MG63 (cell line): Measurements from ENCODE around the gene TMED10. TPM values are rescaled to one million over a fixed set of nuclear protein-coding genes. Genes with fewer than 3 reads are reported as not detected.
"Not testable (repeated sequence)": the region's sequence is repeated elsewhere in the genome, so short reads cannot be mapped to it uniquely, and the experiment has no call there.

ENCODE experiments used
- DNase-seq: peaks from one replicate; pipeline ENCODE4 v3.0.0-alpha.2; 2020
- H3K27me3 ChIP-seq: fragments of 250-450 bp; sonication (Bioruptor Pico); 2 replicates; pipeline ENCODE4 v1.5.1; 2020; ENCODE audit warnings: mild to moderate bottlenecking, moderate library complexity
- H3K36me3 ChIP-seq: fragments of 250-450 bp; sonication (Bioruptor Pico); 2 replicates; pipeline ENCODE4 v1.5.1; 2020; ENCODE audit warnings: mild to moderate bottlenecking, moderate library complexity
- H3K4me3 ChIP-seq: fragments of 250-450 bp; sonication (Bioruptor Pico); 2 replicates; pipeline ENCODE4 v1.5.1; 2020; ENCODE audit warnings: mild to moderate bottlenecking, moderate library complexity
- H3K9me3 ChIP-seq: fragments of 250-450 bp; sonication (Bioruptor Pico); 2 replicates; pipeline ENCODE4 v1.5.1; 2020; ENCODE audit warnings: mild to moderate bottlenecking, moderate library complexity
- total RNA-seq: library from RNA; depleted of rRNA; stranded (reverse); fragments of >200 nt; shearing (Covaris generic); gene quantifications from 2 replicates; pipeline ENCODE4 v1.2.3, GENCODE V29; 2014; ENCODE audit warnings: low replicate concordance

TMED10 gene
- total RNA-seq, 1 experiment from 2014 or later, result 125 TPM

- Histone ChIP-seq H3K9me3 (no peaks in the 10 kb centered on the region), H3K36me3 (no peaks in the 10 kb centered on the region), H3K27me3 (no peaks in the 10 kb centered on the region), H3K4me3 (no peak overlapping the region)
- DNase-seq, result no peak
Observed at GRCh38 chr14:75200451-75200850, 24.0 kb upstream of the TMED10 start.

- no peaks in the 10 kb centered on the region for H3K27me3 ChIP-seq
- no peak for DNase-seq
- H3K4me3 ChIP-seq, result no peak overlapping the region
- no peaks in the 10 kb centered on the region for H3K36me3 ChIP-seq
- H3K9me3 ChIP-seq, result no peaks in the 10 kb centered on the region
Observed at GRCh38 chr14:75198291-75198933, 22.0 kb upstream of the TMED10 start.

GRCh38 chr14:75197338-75197737, 20.9 kb upstream of the TMED10 start:
- no peaks in the 10 kb centered on the region for H3K36me3 ChIP-seq
- H3K9me3 ChIP-seq, result no peaks in the 10 kb centered on the region
- no peaks in the 10 kb centered on the region for H3K27me3 ChIP-seq
- no peak overlapping the region for H3K4me3 ChIP-seq
- no peak for DNase-seq

GRCh38 chr14:75196468-75196867, 20.1 kb upstream of the TMED10 start:
- no peaks in the 10 kb centered on the region for H3K9me3 ChIP-seq
- DNase-seq, result no peak
- no peak overlapping the region for H3K4me3 ChIP-seq
- H3K27me3 ChIP-seq, result no peaks in the 10 kb centered on the region
- no peaks in the 10 kb centered on the region for H3K36me3 ChIP-seq

- no peaks in the 10 kb centered on the region for H3K36me3 ChIP-seq
- no peak for DNase-seq
- H3K27me3 ChIP-seq, result no peaks in the 10 kb centered on the region
- H3K4me3 ChIP-seq, result no peak overlapping the region
- no peaks in the 10 kb centered on the region for H3K9me3 ChIP-seq
Observed at GRCh38 chr14:75196064-75196463, 19.7 kb upstream of the TMED10 start.

- H3K9me3 ChIP-seq, result no peaks in the 10 kb centered on the region
- H3K27me3 ChIP-seq, result no peaks in the 10 kb centered on the region
- no peak for DNase-seq
Observed at GRCh38 chr14:75191100-75191499, 14.7 kb upstream of the TMED10 start.

GRCh38 chr14:75190023-75190422, 13.6 kb upstream of the TMED10 start:
- H3K36me3 ChIP-seq, result no peaks in the 10 kb centered on the region
- no peak for DNase-seq
- H3K4me3 ChIP-seq, result no peak overlapping the region
- H3K27me3 ChIP-seq, result no peaks in the 10 kb centered on the region
- no peaks in the 10 kb centered on the region for H3K9me3 ChIP-seq

More at GRCh38 chr14:75191100-75191499, 14.7 kb upstream of the TMED10 start:
- Histone ChIP-seq H3K36me3 (no peaks in the 10 kb centered on the region), H3K4me3 (no peak overlapping the region)

- Histone ChIP-seq H3K4me3 (no peak overlapping the region), H3K27me3 (no peaks in the 10 kb centered on the region), H3K36me3 (no peaks in the 10 kb centered on the region), H3K9me3 (no peaks in the 10 kb centered on the region)
- no peak for DNase-seq
Observed at GRCh38 chr14:75188520-75189268, 12.3 kb upstream of the TMED10 start.

GRCh38 chr14:75188086-75188485, 11.7 kb upstream of the TMED10 start:
- H3K27me3 ChIP-seq, result no peaks in the 10 kb centered on the region
- no peaks in the 10 kb centered on the region for H3K9me3 ChIP-seq
- no peak for DNase-seq

GRCh38 chr14:75186953-75187352, 10.5 kb upstream of the TMED10 start:
- Histone ChIP-seq H3K27me3 (no peaks in the 10 kb centered on the region), H3K9me3 (no peaks in the 10 kb centered on the region), H3K4me3 (no peak overlapping the region), H3K36me3 (no peaks in the 10 kb centered on the region)
- no peak for DNase-seq

More at GRCh38 chr14:75188086-75188485, 11.7 kb upstream of the TMED10 start:
- Histone ChIP-seq H3K4me3 (no peak overlapping the region), H3K36me3 (no peaks in the 10 kb centered on the region)

GRCh38 chr14:75185251-75186040, 9.0 kb upstream of the TMED10 start:
- Histone ChIP-seq H3K27me3 (no peaks in the 10 kb centered on the region), H3K36me3 (no peaks in the 10 kb centered on the region), H3K4me3 (no peak overlapping the region), H3K9me3 (no peaks in the 10 kb centered on the region)
- DNase-seq, result no peak

- no peaks in the 10 kb centered on the region for H3K27me3 ChIP-seq
Observed at GRCh38 chr14:75184492-75184891, 8.1 kb upstream of the TMED10 start.

GRCh38 chr14:75184039-75184438, 7.6 kb upstream of the TMED10 start:
- no peaks in the 10 kb centered on the region for H3K36me3 ChIP-seq
- no peaks in the 10 kb centered on the region for H3K27me3 ChIP-seq
- no peak overlapping the region for H3K4me3 ChIP-seq
- no peak for DNase-seq
- no peaks in the 10 kb centered on the region for H3K9me3 ChIP-seq

More at GRCh38 chr14:75184492-75184891, 8.1 kb upstream of the TMED10 start:
- DNase-seq, result no peak
- H3K36me3 ChIP-seq, result no peaks in the 10 kb centered on the region
- no peaks in the 10 kb centered on the region for H3K9me3 ChIP-seq
- H3K4me3 ChIP-seq, result no peak overlapping the region

GRCh38 chr14:75183225-75183624, 6.8 kb upstream of the TMED10 start:
- no peak for DNase-seq
- no peaks in the 10 kb centered on the region for H3K36me3 ChIP-seq
- no peaks in the 10 kb centered on the region for H3K27me3 ChIP-seq
- H3K4me3 ChIP-seq, result no peak overlapping the region
- H3K9me3 ChIP-seq, result no peaks in the 10 kb centered on the region

- H3K4me3 ChIP-seq, result no peak overlapping the region
- no peaks in the 10 kb centered on the region for H3K36me3 ChIP-seq
- no peak for DNase-seq
- H3K27me3 ChIP-seq, result no peaks in the 10 kb centered on the region
- no peaks in the 10 kb centered on the region for H3K9me3 ChIP-seq
Observed at GRCh38 chr14:75182821-75183220, 6.4 kb upstream of the TMED10 start.

- not testable (repeated sequence) for H3K4me3 ChIP-seq, DNase-seq, H3K27me3 ChIP-seq, H3K9me3 ChIP-seq, H3K36me3 ChIP-seq
Observed at GRCh38 chr14:75182163-75182562, 5.8 kb upstream of the TMED10 start.

- Histone ChIP-seq H3K36me3 (no peaks in the 10 kb centered on the region), H3K27me3 (no peaks in the 10 kb centered on the region), H3K4me3 (no peak overlapping the region), H3K9me3 (no peaks in the 10 kb centered on the region)
- DNase-seq, result no peak
Observed at GRCh38 chr14:75181293-75182062, 5.1 kb upstream of the TMED10 start.
